ENCODE data around the gene AMN. TPM values are rescaled to one million over a fixed set of nuclear protein-coding genes. Genes with fewer than 3 reads are reported as not detected.

The AMN gene
- total and polyA plus RNA-seq, 4 donors: 2.1 to 51.2 (median 8.6) TPM

DNA sequence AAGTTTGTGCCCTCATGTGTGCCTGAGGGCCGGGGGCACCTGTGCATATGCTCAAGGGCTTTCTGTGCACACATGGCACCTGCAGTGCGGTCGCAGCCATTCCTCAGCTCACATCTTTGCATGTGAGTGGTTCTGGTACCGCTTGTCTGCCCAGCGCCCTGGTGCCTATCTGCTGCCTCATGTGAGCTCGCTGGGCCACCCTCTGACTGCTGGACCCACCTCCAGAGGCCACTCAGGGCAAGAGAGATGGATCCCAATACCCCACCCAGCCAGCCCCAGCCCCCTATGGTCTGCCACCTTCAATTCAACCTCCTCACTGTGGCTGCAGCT, 5.4 kb upstream of the AMN start:
- no peak for DNase-seq (ENCODE audit: low spot score)
- no peak overlapping the region for H3K27ac ChIP-seq (ENCODE audit: low read depth in 1 of 2, low read length in 2 of 2)
- no peak overlapping the region for H3K4me3 ChIP-seq (ENCODE audit: low read depth in 1 of 3, low read length in 3 of 3)
- peaks cover 0 to 10% (median 7%) of the 10 kb centered on the region in 4 donors for H3K4me1 ChIP-seq (ENCODE audit: control insufficient read depth in 4 of 4, insufficient read depth in 4 of 4, low read length in 3 of 4)
- no peak for TF ChIP-seq GABPA (IDR thresholded peaks at IDR 0.05 in 1 of 2, conservative IDR thresholded peaks at IDR 0.05 in 1 of 2)
- no peak for TF ChIP-seq YY1 (IDR thresholded peaks at IDR 0.05)
- TF ChIP-seq RAD21 (IDR thresholded peaks at IDR 0.05): no peak
- no peak for TF ChIP-seq EGR1 (IDR thresholded peaks at IDR 0.05; ENCODE audit: low read depth in 2 of 2)
- no peak for TF ChIP-seq FOXA2 (IDR thresholded peaks at IDR 0.05)
- no peak for TF ChIP-seq FOXA1 (IDR thresholded peaks at IDR 0.05)
- TF ChIP-seq, protein P1, sequence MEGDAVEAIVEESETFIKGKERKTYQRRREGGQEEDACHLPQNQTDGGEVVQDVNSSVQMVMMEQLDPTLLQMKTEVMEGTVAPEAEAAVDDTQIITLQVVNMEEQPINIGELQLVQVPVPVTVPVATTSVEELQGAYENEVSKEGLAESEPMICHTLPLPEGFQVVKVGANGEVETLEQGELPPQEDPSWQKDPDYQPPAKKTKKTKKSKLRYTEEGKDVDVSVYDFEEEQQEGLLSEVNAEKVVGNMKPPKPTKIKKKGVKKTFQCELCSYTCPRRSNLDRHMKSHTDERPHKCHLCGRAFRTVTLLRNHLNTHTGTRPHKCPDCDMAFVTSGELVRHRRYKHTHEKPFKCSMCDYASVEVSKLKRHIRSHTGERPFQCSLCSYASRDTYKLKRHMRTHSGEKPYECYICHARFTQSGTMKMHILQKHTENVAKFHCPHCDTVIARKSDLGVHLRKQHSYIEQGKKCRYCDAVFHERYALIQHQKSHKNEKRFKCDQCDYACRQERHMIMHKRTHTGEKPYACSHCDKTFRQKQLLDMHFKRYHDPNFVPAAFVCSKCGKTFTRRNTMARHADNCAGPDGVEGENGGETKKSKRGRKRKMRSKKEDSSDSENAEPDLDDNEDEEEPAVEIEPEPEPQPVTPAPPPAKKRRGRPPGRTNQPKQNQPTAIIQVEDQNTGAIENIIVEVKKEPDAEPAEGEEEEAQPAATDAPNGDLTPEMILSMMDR (IDR thresholded peaks at IDR 0.05; ENCODE audit: low read depth, low read length, missing input control): no peak
- TF ChIP-seq, protein P2, sequence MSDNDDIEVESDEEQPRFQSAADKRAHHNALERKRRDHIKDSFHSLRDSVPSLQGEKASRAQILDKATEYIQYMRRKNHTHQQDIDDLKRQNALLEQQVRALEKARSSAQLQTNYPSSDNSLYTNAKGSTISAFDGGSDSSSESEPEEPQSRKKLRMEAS (IDR thresholded peaks at IDR 0.05): no peak
- TF ChIP-seq TAF1 (conservative IDR thresholded peaks at IDR 0.05): no peak
- no peak for TF ChIP-seq HNF4A (conservative IDR thresholded peaks at IDR 0.05)
- TF ChIP-seq JUND (IDR thresholded peaks at IDR 0.05): no peak
- no peak for TF ChIP-seq RXRA (IDR thresholded peaks at IDR 0.05)
- TF ChIP-seq SP1 (IDR thresholded peaks at IDR 0.05): no peak
- no peak for TF ChIP-seq NR2F2 (IDR thresholded peaks at IDR 0.05)
- TF ChIP-seq, protein P3, sequence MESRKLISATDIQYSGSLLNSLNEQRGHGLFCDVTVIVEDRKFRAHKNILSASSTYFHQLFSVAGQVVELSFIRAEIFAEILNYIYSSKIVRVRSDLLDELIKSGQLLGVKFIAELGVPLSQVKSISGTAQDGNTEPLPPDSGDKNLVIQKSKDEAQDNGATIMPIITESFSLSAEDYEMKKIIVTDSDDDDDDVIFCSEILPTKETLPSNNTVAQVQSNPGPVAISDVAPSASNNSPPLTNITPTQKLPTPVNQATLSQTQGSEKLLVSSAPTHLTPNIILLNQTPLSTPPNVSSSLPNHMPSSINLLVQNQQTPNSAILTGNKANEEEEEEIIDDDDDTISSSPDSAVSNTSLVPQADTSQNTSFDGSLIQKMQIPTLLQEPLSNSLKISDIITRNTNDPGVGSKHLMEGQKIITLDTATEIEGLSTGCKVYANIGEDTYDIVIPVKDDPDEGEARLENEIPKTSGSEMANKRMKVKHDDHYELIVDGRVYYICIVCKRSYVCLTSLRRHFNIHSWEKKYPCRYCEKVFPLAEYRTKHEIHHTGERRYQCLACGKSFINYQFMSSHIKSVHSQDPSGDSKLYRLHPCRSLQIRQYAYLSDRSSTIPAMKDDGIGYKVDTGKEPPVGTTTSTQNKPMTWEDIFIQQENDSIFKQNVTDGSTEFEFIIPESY (IDR thresholded peaks at IDR 0.05): no peak
- WGBS: 90% methylated on average over 6 of the region's 6 CpGs
- no peak overlapping the region for H3K9ac ChIP-seq (ENCODE audit: low read depth in 1 of 2, low read length in 2 of 2)
- H3K9me3 ChIP-seq (ENCODE audit: control insufficient read depth in 4 of 4, low read length in 3 of 4): no peaks in the 10 kb centered on the region
- no peaks in the 10 kb centered on the region for H3K27me3 ChIP-seq (ENCODE audit: control insufficient read depth in 4 of 4, insufficient read depth in 4 of 4, low read length in 3 of 4)
- no peaks in the 10 kb centered on the region for H3K36me3 ChIP-seq (ENCODE audit: control insufficient read depth in 4 of 4, insufficient read depth in 3 of 4, low read depth in 1 of 4, low read length in 3 of 4)

DNA sequence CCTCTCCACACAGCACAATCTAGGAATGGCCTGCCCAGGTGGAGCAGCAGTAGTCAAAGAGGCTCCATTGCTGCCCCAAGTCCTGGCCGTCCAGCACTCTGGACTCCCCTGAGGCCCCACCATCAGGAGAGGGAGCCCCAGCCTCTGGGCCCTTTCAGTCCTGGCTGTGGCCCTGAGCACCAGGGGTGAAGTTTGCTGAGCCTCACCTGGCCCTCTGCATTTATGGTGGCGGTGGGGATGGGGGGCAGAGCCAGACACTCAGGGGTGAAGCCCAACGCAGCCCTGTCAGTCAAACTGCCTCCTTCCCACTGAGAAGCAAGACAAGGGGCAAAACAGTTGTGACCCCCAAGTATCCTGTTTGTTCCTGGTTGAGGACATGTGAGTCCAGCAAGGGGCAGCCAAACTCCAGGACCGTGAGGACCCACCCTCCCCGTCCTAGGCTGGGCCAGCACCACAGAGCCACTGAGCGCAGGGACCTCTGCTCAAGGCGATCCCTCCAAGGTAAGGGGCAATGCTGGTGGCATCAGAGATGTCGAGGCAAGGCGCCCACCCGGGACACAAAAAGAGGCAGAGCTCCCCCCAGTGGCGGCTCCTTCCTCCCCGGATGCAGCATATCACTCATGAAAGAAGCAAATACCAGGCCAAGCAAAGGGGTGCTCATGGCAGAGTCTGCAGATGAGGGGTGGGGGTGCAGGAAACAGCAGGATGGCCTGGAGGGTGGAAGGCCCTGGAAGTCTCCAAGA, 4.8 kb upstream of the AMN start:
- Histone ChIP-seq H3K27me3 (ENCODE audit: control insufficient read depth in 4 of 4, insufficient read depth in 4 of 4, low read length in 3 of 4) (no peaks in the 10 kb centered on the region), H3K9ac (ENCODE audit: low read depth in 1 of 2, low read length in 2 of 2) (no peak overlapping the region), H3K4me3 (ENCODE audit: low read depth in 1 of 3, low read length in 3 of 3) (no peak overlapping the region), H3K9me3 (ENCODE audit: control insufficient read depth in 4 of 4, low read length in 3 of 4) (no peaks in the 10 kb centered on the region), H3K4me1 (ENCODE audit: control insufficient read depth in 4 of 4, insufficient read depth in 4 of 4, low read length in 3 of 4) (peaks cover 2 to 16% (median 11%) of the 10 kb centered on the region in 4 donors), H3K27ac (ENCODE audit: low read depth in 1 of 2, low read length in 2 of 2) (no peak overlapping the region), H3K36me3 (ENCODE audit: control insufficient read depth in 4 of 4, insufficient read depth in 3 of 4, low read depth in 1 of 4, low read length in 3 of 4) (no peaks in the 10 kb centered on the region)
- 55% methylated on average over 12 of the region's 12 CpGs for WGBS
- DNase-seq (ENCODE audit: low spot score): peak; percentile 73
- TF ChIP-seq RAD21 (IDR thresholded peaks at IDR 0.05) (peak; percentile 80 to 82), HNF4G (IDR thresholded peaks at IDR 0.05) (no peak)
- TF ChIP-seq, protein P1 (IDR thresholded peaks at IDR 0.05; ENCODE audit: low read depth, low read length, missing input control): peak; percentile 61

Measured in liver (tissue), 9 donors.